ENCODE results near the gene ANP32E. TPM values are rescaled to one million over a fixed set of nuclear protein-coding genes. Genes with fewer than 3 reads are reported as not detected.

ANP32E gene
- total and polyA plus RNA-seq, 4 experiments from 2014 or later: 53.4 to 66.5 (median 61.7) TPM

GRCh38 chr1:150257624-150258585 lies 22.0 kb upstream of the ANP32E start, which contains the start of gene CA14:
CA14 (plus strand) TSS chr1:150257774; CDS start chr1:150258129, 355 bp downstream.
- Histone ChIP-seq H3K4me1 (ENCODE audit: insufficient read depth, low read length) (peaks cover 15% of the 10 kb centered on the region), H3K27me3 (ENCODE audit: insufficient read depth, low read length) (peaks cover 27% of the 10 kb centered on the region), H3K9me3 (ENCODE audit: control insufficient read depth in 1 of 2, low read length in 2 of 2) (no peaks in the 10 kb centered on the region), H3K36me3 (ENCODE audit: insufficient read depth, low read length) (no peaks in the 10 kb centered on the region), H3K4me3 (ENCODE audit: low read length in 2 of 2) (no peak within 1 kb of the TSS), H3K27ac (ENCODE audit: low read depth, low read length) (no peak within 1 kb of the TSS)
- Mint-ChIP-seq H3K36me3 (no peaks in the 10 kb centered on the region), H3K27me3 (peaks cover 21 to 28% of the 10 kb centered on the region in 2 donors), H3K9me3 (no peaks in the 10 kb centered on the region), H3K4me1 (peaks cover 8 to 25% (median 13%) of the 10 kb centered on the region in 4 donors), H3K27ac (peak within 1 kb of the TSS in 1 of 7 donors; percentile 55), H3K4me3 (peak within 1 kb of the TSS in 2 of 8 donors; percentile 4 to 81)
- no peak for DNase-seq
- CTCF ChIA-PET (ENCODE audit: partially characterized antibody): interaction anchor here (4.5 kb wide), 1 partner anchor 24 kb away, joined by 45 read pairs; the partner anchor contains the start of gene CIART
- intact Hi-C loops (cut with micrococcal nuclease): loop anchor here (5.0 kb wide), 1 partner anchor 739 kb away; no protein-coding TSS in a partner anchor
- POLR2A ChIA-PET (ENCODE audit: partially characterized antibody): no interaction called here

GRCh38 chr1:150256554-150257341 lies 20.8 kb upstream of the ANP32E start:
- no peak for DNase-seq
- no peaks in the 10 kb centered on the region for H3K9me3 ChIP-seq (ENCODE audit: control insufficient read depth in 1 of 2, low read length in 2 of 2)
- CTCF ChIA-PET (ENCODE audit: partially characterized antibody): interaction anchor here (0.7 to 4.5 kb wide), 31 partner anchors 9 to 933 kb away, joined by 3 to 45 read pairs (median 5); partner anchors contain the start of genes APH1A, C1orf54, CIART and FALEC
- no peak overlapping the region for H3K27ac Mint-ChIP-seq
- intact Hi-C loops (cut with micrococcal nuclease): loop anchor here (1.0 to 5.0 kb wide), 2 partner anchors 25 to 741 kb away; no protein-coding TSS in a partner anchor
- H3K27ac ChIP-seq (ENCODE audit: low read depth, low read length): no peak overlapping the region
- peaks cover 8 to 21% (median 13%) of the 10 kb centered on the region in 4 donors for H3K4me1 Mint-ChIP-seq
- H3K4me3 ChIP-seq (ENCODE audit: low read length in 2 of 2): no peak overlapping the region
- H3K27me3 ChIP-seq (ENCODE audit: insufficient read depth, low read length): peaks cover 27% of the 10 kb centered on the region
- H3K36me3 ChIP-seq (ENCODE audit: insufficient read depth, low read length): no peaks in the 10 kb centered on the region
- POLR2A ChIA-PET (ENCODE audit: partially characterized antibody): interaction anchor here (0.6 to 1.5 kb wide), 4 partner anchors 12 to 304 kb away, joined by 3 to 7 read pairs (median 4); partner anchors contain the start of gene APH1A
- H3K27me3 Mint-ChIP-seq: peaks cover 21 to 28% of the 10 kb centered on the region in 2 donors
- peak overlapping the region in 3 of 8 donors; percentile 4 to 85 (median 81) for H3K4me3 Mint-ChIP-seq
- H3K36me3 Mint-ChIP-seq: no peaks in the 10 kb centered on the region
- peaks cover 15% of the 10 kb centered on the region for H3K4me1 ChIP-seq (ENCODE audit: insufficient read depth, low read length)
- no peaks in the 10 kb centered on the region for H3K9me3 Mint-ChIP-seq

GRCh38 chr1:150256198-150256553 lies 20.3 kb upstream of the ANP32E start:
- DNase-seq: no peak
- Mint-ChIP-seq H3K27ac (peak overlapping the region in 2 of 7 donors; percentile 20 to 68), H3K9me3 (no peaks in the 10 kb centered on the region)

GRCh38 chr1:150249936-150250335 lies 14.0 kb upstream of the ANP32E start:
- ChIA-PET POLR2A (ENCODE audit: partially characterized antibody) (interaction anchor here (0.5 kb wide), 1 partner anchor 906 kb away, joined by 3 read pairs; no protein-coding TSS in a partner anchor), CTCF (ENCODE audit: partially characterized antibody) (interaction anchor here (0.6 to 1.1 kb wide), 2 partner anchors 32 to 91 kb away, joined by 3 read pairs; no protein-coding TSS in a partner anchor)
- no peak overlapping the region for H3K4me3 ChIP-seq (ENCODE audit: low read length in 2 of 2)
- H3K36me3 ChIP-seq (ENCODE audit: insufficient read depth, low read length): no peaks in the 10 kb centered on the region
- Mint-ChIP-seq H3K36me3 (no peaks in the 10 kb centered on the region), H3K4me3 (no peak overlapping the region), H3K27ac (no peak overlapping the region), H3K9me3 (no peaks in the 10 kb centered on the region), H3K4me1 (no peaks in the 10 kb centered on the region), H3K27me3 (peaks cover 2 to 3% of the 10 kb centered on the region in 2 donors)
- no peaks in the 10 kb centered on the region for H3K4me1 ChIP-seq (ENCODE audit: insufficient read depth, low read length)
- intact Hi-C loops (cut with micrococcal nuclease): no loop called here
- H3K27me3 ChIP-seq (ENCODE audit: insufficient read depth, low read length): no peaks in the 10 kb centered on the region
- no peak for DNase-seq
- H3K9me3 ChIP-seq (ENCODE audit: control insufficient read depth in 1 of 2, low read length in 2 of 2): no peaks in the 10 kb centered on the region
- H3K27ac ChIP-seq (ENCODE audit: low read depth, low read length): no peak overlapping the region

More at GRCh38 chr1:150256198-150256553, 20.3 kb upstream of the ANP32E start:
- Mint-ChIP-seq H3K36me3 (no peaks in the 10 kb centered on the region), H3K4me1 (peaks cover 8 to 21% (median 13%) of the 10 kb centered on the region in 4 donors), H3K4me3 (peak overlapping the region in 7 of 8 donors; percentile 63 to 85 (median 79)), H3K27me3 (peaks cover 21 to 28% of the 10 kb centered on the region in 2 donors)
- intact Hi-C loops (cut with micrococcal nuclease): loop anchor here (1.0 to 5.0 kb wide), 2 partner anchors 25 to 741 kb away; no protein-coding TSS in a partner anchor
- ChIA-PET CTCF (ENCODE audit: partially characterized antibody) (interaction anchor here (0.7 to 4.5 kb wide), 32 partner anchors 9 to 933 kb away, joined by 3 to 45 read pairs (median 5); partner anchors contain the start of genes APH1A, C1orf54, CIART and FALEC), POLR2A (ENCODE audit: partially characterized antibody) (interaction anchor here (0.6 to 1.5 kb wide), 5 partner anchors 12 to 305 kb away, joined by 3 to 7 read pairs (median 4); partner anchors contain the start of gene APH1A)
- Histone ChIP-seq H3K27me3 (ENCODE audit: insufficient read depth, low read length) (peaks cover 27% of the 10 kb centered on the region), H3K36me3 (ENCODE audit: insufficient read depth, low read length) (no peaks in the 10 kb centered on the region), H3K9me3 (ENCODE audit: control insufficient read depth in 1 of 2, low read length in 2 of 2) (no peaks in the 10 kb centered on the region), H3K27ac (ENCODE audit: low read depth, low read length) (no peak overlapping the region), H3K4me1 (ENCODE audit: insufficient read depth, low read length) (peaks cover 15% of the 10 kb centered on the region), H3K4me3 (ENCODE audit: low read length in 2 of 2) (no peak overlapping the region)

DNA sequence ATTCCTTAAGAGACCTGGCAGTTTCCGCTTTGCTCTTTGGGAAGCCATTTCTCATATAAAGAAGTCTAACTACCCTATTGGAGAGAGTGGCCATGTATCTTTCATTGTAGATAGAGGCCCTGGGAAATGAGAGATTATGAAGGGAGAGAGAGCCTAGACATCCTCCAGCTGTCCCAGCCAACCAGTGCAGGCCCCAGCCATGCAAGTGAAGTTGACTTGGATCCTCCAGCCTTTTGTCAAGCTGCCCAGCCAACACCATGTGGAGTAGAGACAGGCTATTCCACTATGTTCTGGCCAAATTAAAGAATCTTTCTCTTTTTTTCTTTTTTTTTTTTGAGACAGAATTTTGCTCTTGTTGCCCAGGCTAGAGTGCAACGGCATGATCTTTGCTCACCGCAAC lies 7.1 kb upstream of the ANP32E start:
- no peaks in the 10 kb centered on the region for H3K36me3 Mint-ChIP-seq
- H3K27me3 Mint-ChIP-seq: no peaks in the 10 kb centered on the region
- Histone ChIP-seq H3K27ac (ENCODE audit: low read depth, low read length) (no peak overlapping the region), H3K27me3 (ENCODE audit: insufficient read depth, low read length) (no peaks in the 10 kb centered on the region), H3K36me3 (ENCODE audit: insufficient read depth, low read length) (no peaks in the 10 kb centered on the region), H3K9me3 (ENCODE audit: control insufficient read depth in 1 of 2, low read length in 2 of 2) (no peaks in the 10 kb centered on the region), H3K4me1 (ENCODE audit: insufficient read depth, low read length) (no peaks in the 10 kb centered on the region), H3K4me3 (ENCODE audit: low read length in 2 of 2) (no peak overlapping the region)
- ChIA-PET CTCF (ENCODE audit: partially characterized antibody) (no interaction called here), POLR2A (ENCODE audit: partially characterized antibody) (no interaction called here)
- H3K9me3 Mint-ChIP-seq: no peaks in the 10 kb centered on the region
- DNase-seq: no peak
- intact Hi-C loops (cut with micrococcal nuclease): no loop called here
- H3K4me3 Mint-ChIP-seq: no peak overlapping the region
- H3K27ac Mint-ChIP-seq: no peak overlapping the region
- H3K4me1 Mint-ChIP-seq: no peaks in the 10 kb centered on the region

- Mint-ChIP-seq H3K4me3 (peak overlapping the region in 2 of 8 donors; percentile 41 to 49), H3K27me3 (no peaks in the 10 kb centered on the region), H3K36me3 (peaks cover 0 to 10% of the 10 kb centered on the region in 2 donors), H3K9me3 (no peaks in the 10 kb centered on the region), H3K27ac (no peak overlapping the region), H3K4me1 (peaks cover 12 to 19% (median 15%) of the 10 kb centered on the region in 4 donors)
- CTCF ChIA-PET (ENCODE audit: partially characterized antibody): no interaction called here
- no peak for DNase-seq
- no peak overlapping the region for H3K4me3 ChIP-seq (ENCODE audit: low read length in 2 of 2)
- peaks cover 19% of the 10 kb centered on the region for H3K4me1 ChIP-seq (ENCODE audit: insufficient read depth, low read length)
- POLR2A ChIA-PET (ENCODE audit: partially characterized antibody): no interaction called here
- no peaks in the 10 kb centered on the region for H3K36me3 ChIP-seq (ENCODE audit: insufficient read depth, low read length)
- intact Hi-C loops (cut with micrococcal nuclease): loop anchor here (2.0 kb wide), 1 partner anchor 127 kb away; the partner anchor contains the start of gene RPRD2
- no peaks in the 10 kb centered on the region for H3K9me3 ChIP-seq (ENCODE audit: control insufficient read depth in 1 of 2, low read length in 2 of 2)
- H3K27ac ChIP-seq (ENCODE audit: low read depth, low read length): no peak overlapping the region
- no peaks in the 10 kb centered on the region for H3K27me3 ChIP-seq (ENCODE audit: insufficient read depth, low read length)
Measured at GRCh38 chr1:150237746-150238145, 1.8 kb upstream of the ANP32E start.

All from CD4-positive, alpha-beta memory T cell (primary cell).